Fibroblast of skin of right quadriceps (primary cell): Measurements from ENCODE around the gene CDH8.
"Not testable (repeated sequence)": the region's sequence is repeated elsewhere in the genome, so short reads cannot be mapped to it uniquely, and the experiment has no call there.

ENCODE experiments used
- DNase-seq: peaks from one replicate; pipeline ENCODE4 v3.0.0-alpha.2; 2013

The CDH8 gene

GRCh38 chr16:61763013-61763412 lies 273.2 kb downstream of the CDH8 start:
- DNase-seq: no peak

DNA sequence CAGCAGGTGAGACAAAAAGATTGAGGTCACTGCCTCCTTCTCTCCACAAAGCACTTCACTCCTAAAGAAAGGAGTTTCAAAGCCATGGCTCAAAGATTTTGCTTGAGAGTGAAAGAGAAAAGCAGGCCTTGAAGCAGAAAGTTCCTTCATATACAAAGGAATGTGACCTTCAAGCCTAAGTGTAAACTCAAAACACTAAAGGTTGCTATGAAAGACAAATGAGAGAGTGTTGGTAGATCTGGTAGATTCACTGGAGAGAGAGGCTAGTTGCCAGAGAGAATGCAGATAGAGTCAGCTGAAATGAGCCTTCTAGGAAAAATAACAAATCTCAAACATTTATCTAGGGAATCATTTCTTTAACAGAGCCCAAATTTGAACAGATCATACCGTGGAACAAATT lies 305.2 kb downstream of the CDH8 start:
- no peak for DNase-seq

- no peak for DNase-seq
Observed at GRCh38 chr16:61726701-61727100, 309.5 kb downstream of the CDH8 start.

- no peak for DNase-seq
Observed at GRCh38 chr16:61726125-61726524, 310.1 kb downstream of the CDH8 start.

DNA sequence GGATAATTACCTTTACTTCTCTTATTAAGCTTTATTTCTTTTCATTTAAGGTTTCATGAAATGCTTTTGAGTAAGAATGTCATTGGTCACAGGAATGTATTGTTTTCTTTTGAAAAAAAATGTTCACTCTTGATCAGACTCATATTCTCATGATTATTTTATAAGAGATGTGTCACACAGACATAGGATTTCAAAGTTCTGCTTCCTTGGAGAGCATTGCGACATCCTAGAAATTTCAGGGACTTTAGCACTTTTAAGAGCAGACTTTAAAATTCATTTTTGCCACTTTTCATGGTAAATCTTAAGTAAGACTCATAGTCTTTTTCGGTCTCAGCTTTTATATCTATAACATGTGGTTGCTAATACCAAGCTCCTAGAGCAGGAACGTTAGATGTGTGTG lies 314.7 kb downstream of the CDH8 start:
- DNase-seq: no peak

DNA sequence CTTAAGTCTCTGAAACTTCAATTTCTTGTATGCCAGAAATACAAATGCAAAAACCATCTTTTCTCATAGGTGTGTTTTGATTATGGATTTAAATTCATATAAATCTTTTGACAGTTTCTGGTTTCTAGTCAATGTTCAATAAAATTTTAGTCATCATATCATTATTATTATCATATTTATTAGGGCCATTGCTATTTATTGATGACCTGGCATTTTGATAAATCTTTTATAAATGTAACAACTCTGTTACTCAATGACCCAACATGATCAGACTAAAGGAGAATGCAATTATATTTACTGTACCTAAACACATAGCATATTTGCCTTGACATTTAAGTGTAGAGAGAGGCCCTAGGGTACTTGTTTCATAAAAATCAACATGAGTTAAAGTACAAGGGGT lies 320.8 kb downstream of the CDH8 start:
- no peak for DNase-seq

DNA sequence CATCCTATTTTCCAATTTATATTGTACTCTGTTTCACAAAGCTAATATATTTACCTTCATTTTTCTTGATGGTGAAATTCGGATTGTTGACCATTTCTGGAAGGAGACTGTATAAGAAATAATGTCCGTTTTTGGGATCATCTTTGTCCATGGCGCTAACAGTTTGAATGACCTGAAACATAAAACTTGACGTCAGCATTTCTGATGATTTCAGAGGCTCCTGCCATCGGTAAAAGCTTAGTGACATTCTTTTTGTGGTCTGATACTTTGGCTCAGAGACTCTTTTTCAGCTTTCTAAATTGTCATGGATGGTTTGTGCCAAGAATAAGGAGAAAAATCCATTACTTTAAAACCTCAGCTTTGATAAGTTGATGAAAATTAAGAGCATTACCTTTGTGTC lies 322.5 kb downstream of the CDH8 start:
- DNase-seq: no peak

GRCh38 chr16:61699640-61700039 lies 336.6 kb downstream of the CDH8 start:
- not testable (repeated sequence) for DNase-seq

DNA sequence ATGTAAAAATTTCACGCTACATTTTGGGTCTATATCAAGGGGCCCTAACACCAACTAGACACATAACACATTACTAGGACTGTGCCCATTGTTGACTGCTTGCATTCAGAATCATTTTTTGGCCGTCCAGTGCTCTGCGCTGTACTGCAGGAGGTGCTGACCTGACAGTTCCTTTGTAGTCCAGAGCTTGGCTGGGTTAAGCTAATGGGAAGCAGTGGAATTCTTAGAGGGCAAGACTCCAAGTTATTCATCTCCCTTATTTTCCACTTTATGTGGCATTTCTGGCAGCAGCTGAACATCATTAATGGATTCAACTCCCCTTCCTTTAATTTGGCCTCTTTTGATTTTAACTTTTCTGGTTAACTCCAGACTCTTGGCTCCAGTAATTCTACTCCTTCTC lies 351.7 kb downstream of the CDH8 start:
- no peak for DNase-seq

DNA sequence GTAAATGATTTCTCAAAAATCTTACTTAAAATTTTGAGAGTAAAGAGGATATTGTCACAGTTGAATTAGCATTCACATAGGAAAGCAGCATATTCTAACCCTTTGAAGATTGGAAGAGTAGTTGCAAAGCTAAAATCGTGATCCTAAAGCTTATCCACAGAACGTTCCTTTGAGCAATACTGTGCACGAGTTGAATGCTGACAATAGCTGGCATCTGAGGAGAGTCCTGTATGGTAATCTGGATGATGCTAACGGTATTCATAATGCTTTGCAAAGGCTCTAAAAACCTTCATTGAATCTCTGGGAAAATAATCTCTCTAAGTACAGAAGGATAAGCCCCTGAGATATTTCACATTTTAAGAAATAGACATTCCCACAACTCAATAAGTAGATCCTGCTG lies 354.6 kb downstream of the CDH8 start:
- DNase-seq: no peak

DNA sequence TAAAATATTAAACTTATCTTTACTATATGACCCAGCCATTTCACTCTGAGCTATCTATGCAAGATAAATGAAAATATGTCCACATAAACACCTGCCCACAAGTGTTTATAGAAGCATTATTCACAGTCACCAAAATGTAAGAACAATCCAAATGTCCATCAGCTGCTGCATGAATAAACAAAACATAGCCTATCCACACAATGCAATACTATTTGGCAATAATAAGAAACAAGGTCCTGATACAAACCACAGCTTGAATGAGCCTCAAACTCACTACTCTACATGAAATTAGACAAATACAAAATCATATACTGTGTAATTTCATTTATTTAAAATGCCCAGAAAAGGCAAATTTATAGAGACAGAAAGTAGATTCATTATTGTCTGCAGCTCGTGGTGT lies 355.1 kb downstream of the CDH8 start:
- no peak for DNase-seq

- no peak for DNase-seq
Observed at GRCh38 chr16:61678182-61678581, 358.1 kb downstream of the CDH8 start.

DNA sequence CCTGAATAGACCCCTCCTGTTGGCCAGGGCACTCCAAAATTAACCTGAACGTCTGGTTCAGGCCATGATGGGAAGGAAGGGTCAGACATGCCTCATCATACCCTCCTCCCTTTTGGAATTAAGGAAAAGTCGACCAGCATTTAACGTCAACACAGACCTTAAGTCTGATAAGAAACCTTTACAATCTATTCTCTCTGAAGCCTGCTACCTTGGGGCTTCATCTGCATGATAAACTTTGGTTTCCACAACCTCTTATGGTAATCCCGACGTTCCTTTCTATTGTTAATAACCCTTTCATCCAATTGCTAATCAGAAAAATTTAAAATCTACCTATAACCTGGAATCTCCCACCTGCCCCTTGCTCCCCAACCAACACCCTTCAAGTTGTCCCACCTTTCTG lies 358.5 kb downstream of the CDH8 start:
- DNase-seq: no peak

GRCh38 chr16:61676740-61677139 lies 359.5 kb downstream of the CDH8 start:
- no peak for DNase-seq

DNA sequence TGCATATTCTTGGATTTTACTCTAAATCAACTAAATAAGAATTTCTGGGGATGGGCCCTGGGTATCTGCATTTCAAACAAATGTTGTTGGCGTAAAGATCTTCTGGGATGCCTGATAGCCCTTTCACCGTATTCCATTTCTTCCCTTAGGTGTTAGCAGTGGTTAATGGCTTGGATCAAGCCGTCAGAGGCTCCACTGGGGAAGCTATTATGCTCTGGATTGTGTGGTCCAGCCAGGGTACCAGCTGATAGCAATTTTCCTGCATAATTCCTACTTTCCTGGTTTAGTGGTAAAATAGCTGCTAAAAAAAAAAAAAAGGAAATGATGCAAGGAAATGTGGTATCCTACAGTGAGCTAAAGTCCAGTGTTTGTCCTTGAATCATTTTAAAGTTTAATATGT lies 365.1 kb downstream of the CDH8 start:
- no peak for DNase-seq

DNA sequence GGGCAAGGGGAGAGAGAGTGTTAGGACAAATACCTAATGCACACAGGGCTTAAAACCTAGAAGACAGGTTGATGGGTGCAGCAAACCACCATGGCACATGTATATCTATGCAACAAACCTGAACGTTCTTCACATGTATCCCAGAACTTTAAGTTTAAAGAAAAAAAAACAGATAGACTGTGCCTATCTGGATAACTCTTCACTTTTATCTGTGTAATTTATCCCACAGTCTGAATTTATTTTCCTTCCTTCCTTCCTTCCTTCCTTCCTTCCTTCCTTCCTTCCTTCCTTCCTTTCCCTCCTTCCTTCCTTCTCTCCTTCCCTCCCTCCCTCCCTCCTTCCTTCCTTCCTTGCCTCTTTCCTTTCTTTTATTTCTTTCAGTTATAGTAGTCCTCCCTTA lies 370.7 kb downstream of the CDH8 start:
- no peak for DNase-seq

DNA sequence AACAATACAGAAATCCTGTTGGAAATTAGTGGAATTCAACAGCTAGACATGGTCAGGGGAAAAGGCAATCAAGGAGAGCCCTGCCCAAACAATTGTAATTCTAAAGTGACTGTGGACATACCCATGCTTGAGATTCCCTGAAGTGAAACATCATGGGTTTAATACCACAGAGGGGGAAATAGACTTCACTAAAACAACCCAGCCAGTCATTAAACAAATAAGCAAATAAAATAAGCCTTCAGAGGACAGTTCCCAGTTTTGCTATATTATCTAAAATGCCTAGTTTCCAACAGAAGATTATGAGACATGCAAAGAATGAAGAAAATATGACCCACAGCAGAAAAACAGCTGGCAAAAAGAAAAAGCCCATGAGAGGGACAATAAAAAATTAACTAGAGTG lies 376.3 kb downstream of the CDH8 start:
- DNase-seq: no peak

GRCh38 chr16:61654962-61655361 lies 381.3 kb downstream of the CDH8 start:
- DNase-seq: no peak

- no peak for DNase-seq
Observed at GRCh38 chr16:61653544-61653943, 382.7 kb downstream of the CDH8 start.

DNA sequence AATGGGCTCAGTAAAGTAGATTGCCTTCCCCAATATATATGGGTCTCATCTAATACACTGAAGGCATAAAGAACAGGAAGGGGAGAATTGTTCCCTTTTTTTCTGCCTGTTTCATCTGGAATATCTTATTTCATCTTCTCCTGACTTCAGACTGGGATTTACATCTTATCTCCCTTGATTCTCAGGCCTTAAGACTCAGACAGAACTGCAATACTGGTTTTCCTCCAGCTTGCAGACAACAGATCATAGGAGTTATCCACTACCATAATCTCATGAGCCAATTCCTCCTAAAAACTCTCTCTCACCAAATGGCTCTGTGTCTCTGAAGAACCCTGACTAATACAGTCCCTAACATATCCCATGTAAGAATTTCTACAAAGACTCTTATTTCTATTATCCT lies 390.7 kb downstream of the CDH8 start:
- DNase-seq: no peak

GRCh38 chr16:61644736-61645135 lies 391.5 kb downstream of the CDH8 start:
- DNase-seq: no peak

DNA sequence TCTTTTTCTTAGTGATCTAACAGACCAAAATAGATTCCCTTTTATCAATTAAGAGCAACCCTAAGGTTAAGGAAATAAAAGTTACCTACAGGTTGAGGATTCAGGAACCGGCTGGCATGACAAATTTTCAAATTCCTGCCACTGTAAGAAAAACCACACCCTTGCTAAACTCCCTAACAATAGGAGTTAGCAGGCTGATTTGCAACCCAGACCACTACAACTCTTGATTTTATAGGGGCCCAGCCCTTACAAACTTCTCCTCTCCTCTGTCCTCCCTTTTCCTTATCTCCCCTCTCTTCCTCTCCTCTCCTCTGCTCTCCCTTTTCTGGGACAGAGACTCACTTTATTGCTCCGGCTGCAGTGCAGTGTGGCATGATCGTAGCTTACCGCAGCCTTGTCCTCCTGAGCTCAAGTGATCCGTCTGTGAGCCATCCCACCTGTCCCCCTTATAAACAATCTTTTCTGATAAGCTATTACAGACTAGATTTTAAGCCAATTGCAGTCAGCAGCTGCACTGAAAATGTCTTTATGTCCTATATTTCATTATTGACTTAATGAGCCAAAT lies 418.9 kb downstream of the CDH8 start:
- DNase-seq: no peak

GRCh38 chr16:61616088-61616487 lies 420.1 kb downstream of the CDH8 start:
- DNase-seq: no peak

DNA sequence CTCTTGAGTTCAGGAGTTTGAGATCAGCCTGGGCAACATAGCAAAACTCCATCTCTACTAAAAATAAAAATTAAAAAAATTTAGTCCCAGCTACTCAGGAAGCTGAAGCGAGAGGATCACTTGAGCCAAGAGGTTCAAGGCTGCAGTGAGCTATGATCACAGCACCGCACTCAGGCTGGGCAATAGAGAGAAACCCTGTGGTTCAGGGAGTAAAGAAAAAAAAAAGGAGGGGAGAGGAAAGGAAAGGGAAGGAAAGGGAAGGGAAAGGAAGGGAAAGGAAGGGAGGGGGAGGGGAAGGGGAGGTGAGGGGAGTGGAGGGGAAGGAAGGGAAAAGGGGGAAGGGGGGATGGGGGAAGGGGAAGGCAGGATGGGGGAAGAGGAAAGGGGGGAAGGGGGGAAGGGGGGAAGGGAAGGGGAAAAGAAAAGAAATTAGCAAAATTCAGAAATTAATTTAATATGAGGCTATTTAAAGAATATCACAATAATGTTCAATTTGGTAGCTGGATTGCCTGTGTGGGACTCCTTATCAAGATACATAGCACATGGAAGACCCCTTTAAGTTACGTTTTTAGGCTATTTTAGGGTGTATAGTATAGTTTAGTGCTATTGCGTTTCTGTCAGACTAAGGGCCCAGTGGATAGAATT lies 424.3 kb downstream of the CDH8 start:
- DNase-seq: no peak

DNA sequence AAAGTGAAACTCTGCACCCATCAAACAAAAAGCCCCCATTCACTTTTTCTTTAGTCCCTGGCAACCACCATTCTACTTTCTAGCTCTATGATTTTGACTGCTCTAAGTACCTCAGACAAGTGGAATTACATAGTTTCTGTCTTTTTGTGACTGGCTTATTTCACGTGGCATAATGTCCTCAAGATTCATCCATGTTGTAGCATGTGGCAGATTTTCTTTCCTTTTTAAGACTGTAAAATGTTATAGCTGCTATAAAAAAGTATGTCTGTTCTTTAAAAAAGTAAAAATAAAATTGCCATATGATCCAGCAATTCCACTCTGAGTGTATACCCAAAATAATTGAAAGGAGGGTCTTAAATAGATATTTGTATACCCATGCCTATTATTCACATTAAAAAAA lies 429.7 kb downstream of the CDH8 start:
- DNase-seq: no peak
